Hepatocyte (in vitro differentiated cells): Measurements from ENCODE around the gene VWA5A. TPM values are rescaled to one million over a fixed set of nuclear protein-coding genes. Genes with fewer than 3 reads are reported as not detected.

Experiments
- DNase-seq: peaks from one replicate; pipeline ENCODE4 v3.0.0-alpha.2; 2016; ENCODE audit warnings: low spot score
- H2AFZ ChIP-seq: fragments of 200-600 bp; sonication (generic); 2 replicates; pipeline ENCODE4 v1.6.0; 2016; ENCODE audit warnings: antibody characterized with exemption, mild to moderate bottlenecking
- H3K27ac ChIP-seq: fragments of 200-600 bp; sonication (generic); 2 replicates; pipeline ENCODE4 v1.5.1; 2016; ENCODE audit warnings: mild to moderate bottlenecking
- H3K27me3 ChIP-seq: fragments of 200-600 bp; sonication (generic); 2 replicates; pipeline ENCODE4 v1.6.1; 2016
- H3K36me3 ChIP-seq: fragments of 200-600 bp; sonication (generic); replicated peaks from 2 replicates; pipeline ENCODE4 v1.5.1; 2016; ENCODE audit warnings: low read depth; ENCODE audit not compliant: insufficient read depth
- H3K4me1 ChIP-seq: fragments of 200-600 bp; sonication (generic); 2 replicates; pipeline ENCODE4 v1.5.1; 2016; ENCODE audit warnings: mild to moderate bottlenecking, moderate library complexity; ENCODE audit not compliant: insufficient read depth
- H3K4me2 ChIP-seq: fragments of 200-600 bp; sonication (generic); 2 replicates; pipeline ENCODE4 v1.6.0; 2016
- H3K4me3 ChIP-seq: fragments of 200-600 bp; sonication (generic); 2 replicates; pipeline ENCODE4 v1.5.1; 2016; ENCODE audit warnings: mild to moderate bottlenecking
- H3K79me2 ChIP-seq: fragments of 200-600 bp; sonication (generic); 2 replicates; pipeline ENCODE4 v1.6.0; 2017; ENCODE audit warnings: mild to moderate bottlenecking
- H3K9me2 ChIP-seq: fragments of 200-600 bp; sonication (generic); replicated peaks from 2 replicates; pipeline ENCODE4 v1.6.0; 2017; ENCODE audit warnings: mild to moderate bottlenecking; ENCODE audit not compliant: insufficient read depth
- H3K9me3 ChIP-seq: fragments of 200-600 bp; sonication (generic); 2 replicates; pipeline ENCODE4 v1.5.1; 2016; ENCODE audit warnings: low read depth, mild to moderate bottlenecking
- H4K20me1 ChIP-seq: fragments of 200-600 bp; sonication (generic); 2 replicates; pipeline ENCODE4 v1.6.0; 2016; ENCODE audit warnings: mild to moderate bottlenecking; ENCODE audit not compliant: insufficient read depth, poor library complexity, severe bottlenecking
- EZH2 ChIP-seq: fragments of 200-600 bp; sonication (generic); IDR thresholded peaks from 2 replicates; pipeline ENCODE4 v1.6.1; 2016; ENCODE audit warnings: antibody characterized with exemption, mild to moderate bottlenecking, borderline replicate concordance
- EZH2phosphoT487 ChIP-seq: fragments of 200-600 bp; sonication (generic); IDR thresholded peaks from one replicate; pipeline ENCODE4 v1.6.1; 2018; ENCODE audit warnings: antibody characterized with exemption, mild to moderate bottlenecking, low read depth, moderate library complexity; ENCODE audit not compliant: unreplicated experiment, severe bottlenecking
- WGBS: methylation state at CpG from one replicate; pipeline ENCODE4 v1.1.6; 2016; ENCODE audit warnings: low lambda C conversion rate; ENCODE audit errors: missing lambda C conversion rate; 5-methylcytosine and 5-hydroxymethylcytosine counted together
- polyA plus RNA-seq: library from polyadenylated mRNA; unstranded; fragments of >200 nt; fragmentation: Nextera tagmentation; extraction: Ambion mirVana; gene quantifications from 2 replicates; pipeline ENCODE4 v1.2.1, GENCODE V29; 2016
- total RNA-seq: library from RNA; depleted of rRNA; stranded (reverse); fragments of >200 nt; gene quantifications from 2 replicates; pipeline ENCODE4 v1.2.3, GENCODE V29; 2014
- TF ChIP-seq, protein P1 (sequence below): fragments of 200-600 bp; sonication (generic); IDR thresholded peaks from 2 replicates; pipeline ENCODE4 v1.5.1; 2016; ENCODE audit warnings: antibody characterized with exemption, mild to moderate bottlenecking; ENCODE audit not compliant: poor library complexity

The VWA5A gene
- total and polyA plus RNA-seq, 2 experiments from 2014 or later, result 21.6 to 26.3 TPM

DNA sequence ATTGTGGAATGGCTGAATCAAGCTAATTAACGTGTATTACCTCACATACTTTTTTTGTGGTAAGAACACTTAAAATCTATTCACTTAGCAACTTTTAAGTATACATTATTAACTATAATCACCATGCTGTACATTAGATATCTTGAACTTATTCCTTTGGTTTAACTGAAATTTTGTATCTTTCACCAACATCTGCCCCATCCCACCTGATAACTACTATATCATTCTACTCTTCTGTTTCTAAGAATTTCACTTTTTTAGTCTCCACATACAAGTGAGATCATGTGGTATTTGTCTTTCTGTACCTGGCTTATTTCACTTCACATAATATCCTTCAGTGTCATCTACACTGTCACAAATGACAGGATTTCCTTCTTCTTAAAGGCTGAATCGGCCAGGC lies 17.1 kb upstream of the VWA5A start:
- 86% methylated on average over 2 of the region's 2 CpGs for WGBS
- Histone ChIP-seq H4K20me1 (no peaks in the 10 kb centered on the region), H3K9me2 (no peaks in the 10 kb centered on the region)

DNA sequence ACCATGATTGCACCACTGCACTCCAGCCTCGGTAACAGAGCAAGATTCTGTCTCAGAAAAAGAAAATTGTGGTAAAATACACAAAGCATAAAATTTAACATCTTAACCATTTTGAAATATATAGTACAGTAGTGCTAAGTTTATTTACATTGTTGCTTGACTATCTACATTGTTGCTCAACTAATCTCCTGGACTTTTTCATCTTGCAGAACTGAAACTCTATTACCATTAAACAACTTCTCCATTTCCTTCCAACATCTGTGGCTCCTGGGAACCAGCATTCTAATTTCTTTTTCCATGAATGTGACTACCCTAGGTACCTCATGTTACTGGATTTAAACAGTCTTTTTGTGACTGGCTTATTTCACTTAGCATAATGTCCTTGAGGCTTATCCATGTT lies 13.5 kb upstream of the VWA5A start:
- Histone ChIP-seq H3K79me2 (no peaks in the 10 kb centered on the region), H4K20me1 (no peaks in the 10 kb centered on the region), H3K9me2 (no peaks in the 10 kb centered on the region), H2AFZ (no peak overlapping the region), H3K36me3 (no peaks in the 10 kb centered on the region), H3K27me3 (no peaks in the 10 kb centered on the region), H3K9me3 (no peaks in the 10 kb centered on the region), H3K27ac (no peak overlapping the region), H3K4me2 (no peak overlapping the region), H3K4me1 (no peaks in the 10 kb centered on the region), H3K4me3 (no peak overlapping the region)
- WGBS, result 64% methylated on average over 1 of the region's 1 CpG
- DNase-seq, result no peak
- TF ChIP-seq, protein P1, sequence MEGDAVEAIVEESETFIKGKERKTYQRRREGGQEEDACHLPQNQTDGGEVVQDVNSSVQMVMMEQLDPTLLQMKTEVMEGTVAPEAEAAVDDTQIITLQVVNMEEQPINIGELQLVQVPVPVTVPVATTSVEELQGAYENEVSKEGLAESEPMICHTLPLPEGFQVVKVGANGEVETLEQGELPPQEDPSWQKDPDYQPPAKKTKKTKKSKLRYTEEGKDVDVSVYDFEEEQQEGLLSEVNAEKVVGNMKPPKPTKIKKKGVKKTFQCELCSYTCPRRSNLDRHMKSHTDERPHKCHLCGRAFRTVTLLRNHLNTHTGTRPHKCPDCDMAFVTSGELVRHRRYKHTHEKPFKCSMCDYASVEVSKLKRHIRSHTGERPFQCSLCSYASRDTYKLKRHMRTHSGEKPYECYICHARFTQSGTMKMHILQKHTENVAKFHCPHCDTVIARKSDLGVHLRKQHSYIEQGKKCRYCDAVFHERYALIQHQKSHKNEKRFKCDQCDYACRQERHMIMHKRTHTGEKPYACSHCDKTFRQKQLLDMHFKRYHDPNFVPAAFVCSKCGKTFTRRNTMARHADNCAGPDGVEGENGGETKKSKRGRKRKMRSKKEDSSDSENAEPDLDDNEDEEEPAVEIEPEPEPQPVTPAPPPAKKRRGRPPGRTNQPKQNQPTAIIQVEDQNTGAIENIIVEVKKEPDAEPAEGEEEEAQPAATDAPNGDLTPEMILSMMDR, result no peak
- TF ChIP-seq EZH2phosphoT487 (no peak), EZH2 (no peak)

More for the DNA sequence above, 17.1 kb upstream of the VWA5A start:
- H3K4me3 ChIP-seq, result no peak overlapping the region
- no peaks in the 10 kb centered on the region for H3K4me1 ChIP-seq
- TF ChIP-seq, protein P1, result no peak
- TF ChIP-seq EZH2 (no peak), EZH2phosphoT487 (no peak)
- H3K9me3 ChIP-seq, result no peaks in the 10 kb centered on the region
- H3K4me2 ChIP-seq, result no peak overlapping the region
- no peak overlapping the region for H3K27ac ChIP-seq
- H3K27me3 ChIP-seq, result no peaks in the 10 kb centered on the region
- no peaks in the 10 kb centered on the region for H3K36me3 ChIP-seq
- no peaks in the 10 kb centered on the region for H3K79me2 ChIP-seq
- no peak for DNase-seq
- H2AFZ ChIP-seq, result no peak overlapping the region

DNA sequence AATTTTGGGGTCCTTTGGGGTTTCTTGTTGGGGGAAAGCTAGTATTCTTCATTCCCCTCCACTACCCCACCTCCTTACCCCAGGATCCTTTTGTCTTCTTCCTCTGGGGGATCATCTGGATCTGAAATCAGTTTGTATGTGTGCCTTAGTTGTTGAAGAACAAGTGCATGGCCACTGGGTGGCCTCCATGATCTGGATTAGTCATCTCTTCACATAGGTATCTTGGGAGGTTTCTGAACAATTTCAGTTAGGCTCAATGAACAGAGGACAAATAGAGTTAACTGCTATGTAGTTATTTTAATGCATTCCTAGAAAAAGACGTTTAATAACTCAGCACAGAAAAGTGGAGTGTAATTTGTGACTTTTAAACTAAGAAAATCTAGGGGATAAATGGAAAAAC lies 7.1 kb upstream of the VWA5A start:
- Histone ChIP-seq H4K20me1 (no peaks in the 10 kb centered on the region), H3K9me2 (no peaks in the 10 kb centered on the region), H3K4me2 (no peak overlapping the region), H3K4me1 (no peaks in the 10 kb centered on the region), H3K36me3 (no peaks in the 10 kb centered on the region), H3K4me3 (no peak overlapping the region), H2AFZ (no peak overlapping the region), H3K27ac (no peak overlapping the region), H3K27me3 (no peaks in the 10 kb centered on the region), H3K9me3 (no peaks in the 10 kb centered on the region), H3K79me2 (no peaks in the 10 kb centered on the region)
- TF ChIP-seq EZH2phosphoT487, result no peak
- TF ChIP-seq, protein P1, result peak; percentile 36
- peak; percentile 51 for DNase-seq
- 10% methylated on average over 1 of the region's 1 CpG for WGBS

DNA sequence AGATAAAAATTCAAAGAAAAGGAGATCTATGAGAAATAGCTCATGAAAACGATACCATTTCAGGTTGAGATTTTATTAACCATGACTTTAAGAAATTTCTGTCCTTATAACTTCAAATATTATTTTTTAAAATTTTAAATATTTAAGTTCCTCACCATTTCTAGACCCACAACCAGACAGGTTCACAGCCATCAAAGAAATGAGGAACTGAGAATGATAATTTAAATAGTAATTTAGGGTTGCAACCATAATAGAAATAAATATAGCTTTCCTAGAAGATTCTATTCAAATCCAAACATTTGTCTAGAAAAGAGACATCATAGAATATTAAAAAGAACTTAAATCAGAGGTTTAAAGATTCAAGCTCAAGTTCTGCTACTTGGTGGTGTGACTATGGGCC lies 5.9 kb upstream of the VWA5A start:
- TF ChIP-seq EZH2phosphoT487, result no peak
- TF ChIP-seq, protein P1, result no peak
- no peak for TF ChIP-seq EZH2

More for the DNA sequence above, 5.9 kb upstream of the VWA5A start:
- H3K9me2 ChIP-seq, result no peaks in the 10 kb centered on the region
- no peaks in the 10 kb centered on the region for H3K27me3 ChIP-seq
- no peak for DNase-seq
- H4K20me1 ChIP-seq, result no peaks in the 10 kb centered on the region
- H3K9me3 ChIP-seq, result no peaks in the 10 kb centered on the region
- no peak overlapping the region for H3K27ac ChIP-seq
- no peaks in the 10 kb centered on the region for H3K4me1 ChIP-seq
- no peak overlapping the region for H3K4me2 ChIP-seq
- H2AFZ ChIP-seq, result no peak overlapping the region
- WGBS, result 97% methylated on average over 1 of the region's 1 CpG
- H3K79me2 ChIP-seq, result no peaks in the 10 kb centered on the region
- no peak overlapping the region for H3K4me3 ChIP-seq
- H3K36me3 ChIP-seq, result no peaks in the 10 kb centered on the region
